B cell (primary cell): ENCODE data around the gene TNRC6A.

Experiments used
- EZH2 ChIP-seq: IDR thresholded peaks from 2 replicates; pipeline ENCODE4 v1.6.1; 2012; ENCODE audit warnings: borderline replicate concordance, low read depth, mild to moderate bottlenecking, moderate library complexity, low read length; ENCODE audit not compliant: insufficient read depth, poor library complexity, severe bottlenecking
- TF ChIP-seq, protein P1 (sequence below): fragments of 200-600 bp; IDR thresholded peaks from one replicate; pipeline ENCODE4 v1.8.0; 2022; ENCODE audit warnings: antibody characterized with exemption, mild to moderate bottlenecking

- TF ChIP-seq, protein P1, sequence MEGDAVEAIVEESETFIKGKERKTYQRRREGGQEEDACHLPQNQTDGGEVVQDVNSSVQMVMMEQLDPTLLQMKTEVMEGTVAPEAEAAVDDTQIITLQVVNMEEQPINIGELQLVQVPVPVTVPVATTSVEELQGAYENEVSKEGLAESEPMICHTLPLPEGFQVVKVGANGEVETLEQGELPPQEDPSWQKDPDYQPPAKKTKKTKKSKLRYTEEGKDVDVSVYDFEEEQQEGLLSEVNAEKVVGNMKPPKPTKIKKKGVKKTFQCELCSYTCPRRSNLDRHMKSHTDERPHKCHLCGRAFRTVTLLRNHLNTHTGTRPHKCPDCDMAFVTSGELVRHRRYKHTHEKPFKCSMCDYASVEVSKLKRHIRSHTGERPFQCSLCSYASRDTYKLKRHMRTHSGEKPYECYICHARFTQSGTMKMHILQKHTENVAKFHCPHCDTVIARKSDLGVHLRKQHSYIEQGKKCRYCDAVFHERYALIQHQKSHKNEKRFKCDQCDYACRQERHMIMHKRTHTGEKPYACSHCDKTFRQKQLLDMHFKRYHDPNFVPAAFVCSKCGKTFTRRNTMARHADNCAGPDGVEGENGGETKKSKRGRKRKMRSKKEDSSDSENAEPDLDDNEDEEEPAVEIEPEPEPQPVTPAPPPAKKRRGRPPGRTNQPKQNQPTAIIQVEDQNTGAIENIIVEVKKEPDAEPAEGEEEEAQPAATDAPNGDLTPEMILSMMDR, result no peak
- no peak for TF ChIP-seq EZH2
These were observed 105.2 kb downstream of the TNRC6A start for GRCh38 chr16:24834459-24835335.
